SW 1271 (cell line): ENCODE data around the gene NLGN1.
A peak's percentile ranks its signal among the peaks of the same experiment; 100 is the strongest.

ENCODE experiments used
- DNase-seq, 2 experiments: peaks; one replicate each; lab custom pipeline; 2025; lab: John Stamatoyannopoulos, UW

The NLGN1 gene

GRCh38 chr3:173641696-173642095, 244.2 kb downstream of the NLGN1 start:
- no peak for DNase-seq

- DNase-seq, result no peak
Measured at GRCh38 chr3:173644086-173645082, 246.8 kb downstream of the NLGN1 start.

- DNase-seq, result no peak
Measured at GRCh38 chr3:173650596-173650995, 253.1 kb downstream of the NLGN1 start.

GRCh38 chr3:173652093-173652492, 254.5 kb downstream of the NLGN1 start:
- no peak for DNase-seq

- DNase-seq, result no peak
Measured at GRCh38 chr3:173653781-173654180, 256.2 kb downstream of the NLGN1 start.

- no peak for DNase-seq
Measured at GRCh38 chr3:173659972-173660371, 262.4 kb downstream of the NLGN1 start.

GRCh38 chr3:173660645-173661299, 263.2 kb downstream of the NLGN1 start:
- DNase-seq, result peak in 1 of 2 experiments; percentile 20

- DNase-seq, result no peak
Measured at GRCh38 chr3:173663696-173664111, 266.2 kb downstream of the NLGN1 start.

- DNase-seq, result no peak
Measured at GRCh38 chr3:173676094-173676493, 278.6 kb downstream of the NLGN1 start.

- no peak for DNase-seq
Measured at GRCh38 chr3:173681188-173681678, 283.7 kb downstream of the NLGN1 start.

GRCh38 chr3:173685456-173685855, 287.9 kb downstream of the NLGN1 start:
- DNase-seq, result no peak

- no peak for DNase-seq
Measured at GRCh38 chr3:173688216-173688842, 290.8 kb downstream of the NLGN1 start.

GRCh38 chr3:173690542-173691180, 293.1 kb downstream of the NLGN1 start:
- no peak for DNase-seq

- DNase-seq, result no peak
Measured at GRCh38 chr3:173699353-173699752, 301.8 kb downstream of the NLGN1 start.

- no peak for DNase-seq
Measured at GRCh38 chr3:173700336-173700735, 302.8 kb downstream of the NLGN1 start.

GRCh38 chr3:173702561-173702960, 305.0 kb downstream of the NLGN1 start:
- DNase-seq, result no peak

GRCh38 chr3:173703771-173704170, 306.2 kb downstream of the NLGN1 start:
- no peak for DNase-seq

- DNase-seq, result no peak
Measured at GRCh38 chr3:173706630-173707029, 309.1 kb downstream of the NLGN1 start.

- DNase-seq, result no peak
Measured at GRCh38 chr3:173708191-173708590, 310.6 kb downstream of the NLGN1 start.

- no peak for DNase-seq
Measured at GRCh38 chr3:173709026-173709425, 311.5 kb downstream of the NLGN1 start.

GRCh38 chr3:173711619-173712018, 314.1 kb downstream of the NLGN1 start:
- no peak for DNase-seq

- no peak for DNase-seq
Measured at GRCh38 chr3:173719585-173719984, 322.0 kb downstream of the NLGN1 start.
